Suprapubic skin (tissue), 4 donors: ENCODE data around the gene LIMS2. TPM values are rescaled to one million over a fixed set of nuclear protein-coding genes. Genes with fewer than 3 reads are reported as not detected.
A peak's percentile ranks its signal among the peaks of the same experiment; 100 is the strongest.

Experiments
- DNase-seq, 2 donors: peaks; one replicate each; pipeline ENCODE4 v3.0.0-alpha.2; 2019; ENCODE audit warnings: low spot score in 2 of 2
- H3K27ac ChIP-seq: fragments of 200-600 bp; sonication (generic); one replicate; pipeline ENCODE4 v1.5.1; 2019
- H3K27me3 ChIP-seq: fragments of 200-600 bp; sonication (generic); one replicate; pipeline ENCODE4 v1.5.1; 2019
- H3K36me3 ChIP-seq: fragments of 200-600 bp; sonication (generic); one replicate; pipeline ENCODE4 v1.5.1; 2019
- H3K4me1 ChIP-seq: fragments of 200-600 bp; sonication (generic); one replicate; pipeline ENCODE4 v1.5.1; 2019
- H3K4me3 ChIP-seq: fragments of 200-600 bp; sonication (generic); one replicate; pipeline ENCODE4 v1.5.1; 2019; ENCODE audit warnings: mild to moderate bottlenecking
- H3K9me3 ChIP-seq: fragments of 200-600 bp; sonication (generic); one replicate; pipeline ENCODE4 v1.5.1; 2019
- EP300 ChIP-seq: sonication (generic); formaldehyde crosslinking; IDR thresholded peaks from one replicate; pipeline ENCODE4 v1.6.1; 2017; ENCODE audit warnings: antibody characterized with exemption
- POLR2A ChIP-seq, 2 donors: fragments of 450-650 bp; IDR thresholded peaks; one replicate each; pipeline ENCODE4 v1.6.1; 2017; ENCODE audit warnings: antibody characterized with exemption in 2 of 2, mild to moderate bottlenecking in 2 of 2, moderate library complexity in 2 of 2
- POLR2AphosphoS5 ChIP-seq, 3 donors: sonication (generic); formaldehyde crosslinking; IDR thresholded peaks; one replicate each; pipeline ENCODE4 v1.6.1; 2017; ENCODE audit warnings: antibody characterized with exemption in 3 of 3
- WGBS: methylation state at CpG from one replicate; pipeline ENCODE4 v1.1.5; 2018; 5-methylcytosine and 5-hydroxymethylcytosine counted together
- total RNA-seq, 4 donors: library from RNA; depleted of rRNA; stranded (reverse); fragments of >200 nt; gene quantifications; one replicate each; pipeline ENCODE4 v1.1.0, GENCODE V29; 2016
- TF ChIP-seq, protein P1 (sequence below), 2 donors: fragments of 200-600 bp in 1 of 2; fragments of 450-650 bp in 1 of 2; sonication (generic) in 1 of 2; IDR thresholded peaks; one replicate each; pipeline ENCODE4 v1.5.1; 2016 to 2019; ENCODE audit warnings: antibody characterized with exemption in 2 of 2, mild to moderate bottlenecking in 1 of 2, moderate library complexity in 1 of 2

LIMS2 gene
- total RNA-seq, 4 donors from 2014 or later, result 9.2 to 40.0 (median 15.4) TPM

DNA sequence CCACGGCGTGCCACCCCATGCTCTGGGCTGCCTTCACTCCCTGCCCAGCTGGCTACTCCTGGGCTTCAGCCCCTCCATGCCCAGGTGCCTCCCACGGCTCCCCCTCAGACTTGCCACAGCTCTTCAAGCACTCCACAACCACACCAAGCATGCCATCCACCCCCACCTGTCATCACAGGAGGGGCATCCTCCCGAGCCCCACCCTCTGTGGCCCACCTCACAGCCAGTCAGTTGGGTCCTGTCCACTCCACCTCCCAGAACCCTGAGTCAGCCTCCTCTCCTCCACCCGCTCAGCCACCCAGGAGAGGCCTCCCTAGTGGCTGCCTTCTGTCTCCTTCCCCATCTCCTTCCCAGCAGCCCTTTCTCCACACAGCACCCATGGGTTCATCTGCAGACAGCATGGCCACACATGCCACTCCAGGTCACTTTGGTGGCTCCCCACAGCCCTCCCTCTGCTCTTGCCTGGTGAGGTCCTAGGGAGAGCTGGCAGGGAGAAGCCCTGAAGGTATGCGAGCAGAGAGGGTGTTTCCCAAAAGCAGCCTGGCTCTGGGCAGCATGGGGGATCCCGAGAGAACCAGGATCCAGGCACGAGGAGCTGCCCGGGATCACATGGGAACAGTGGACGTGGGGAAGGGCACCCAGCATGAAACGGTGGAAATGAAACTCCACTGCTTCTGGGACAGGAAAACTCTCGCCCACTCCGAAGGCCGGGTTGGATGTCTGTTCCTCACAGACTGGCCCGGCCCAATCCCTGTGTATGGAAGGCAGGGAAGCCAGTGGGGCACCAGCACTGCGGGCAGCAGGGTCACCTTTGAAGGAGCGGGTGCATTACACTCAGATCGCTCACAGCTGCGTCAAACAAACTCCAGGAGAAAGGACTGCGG lies 2.7 kb downstream of the LIMS2 start:
- WGBS, result 60% methylated on average over 20 of the region's 20 CpGs
- H3K4me3 ChIP-seq, result peak overlapping the region; percentile 75
- peak overlapping the region; percentile 86 for H3K27ac ChIP-seq
- peaks cover 37% of the 10 kb centered on the region for H3K4me1 ChIP-seq
- H3K27me3 ChIP-seq, result peaks cover 16% of the 10 kb centered on the region
- H3K9me3 ChIP-seq, result no peaks in the 10 kb centered on the region
- no peak for TF ChIP-seq POLR2A (IDR thresholded peaks at IDR 0.05)
- no peak for TF ChIP-seq EP300
- TF ChIP-seq, protein P1, sequence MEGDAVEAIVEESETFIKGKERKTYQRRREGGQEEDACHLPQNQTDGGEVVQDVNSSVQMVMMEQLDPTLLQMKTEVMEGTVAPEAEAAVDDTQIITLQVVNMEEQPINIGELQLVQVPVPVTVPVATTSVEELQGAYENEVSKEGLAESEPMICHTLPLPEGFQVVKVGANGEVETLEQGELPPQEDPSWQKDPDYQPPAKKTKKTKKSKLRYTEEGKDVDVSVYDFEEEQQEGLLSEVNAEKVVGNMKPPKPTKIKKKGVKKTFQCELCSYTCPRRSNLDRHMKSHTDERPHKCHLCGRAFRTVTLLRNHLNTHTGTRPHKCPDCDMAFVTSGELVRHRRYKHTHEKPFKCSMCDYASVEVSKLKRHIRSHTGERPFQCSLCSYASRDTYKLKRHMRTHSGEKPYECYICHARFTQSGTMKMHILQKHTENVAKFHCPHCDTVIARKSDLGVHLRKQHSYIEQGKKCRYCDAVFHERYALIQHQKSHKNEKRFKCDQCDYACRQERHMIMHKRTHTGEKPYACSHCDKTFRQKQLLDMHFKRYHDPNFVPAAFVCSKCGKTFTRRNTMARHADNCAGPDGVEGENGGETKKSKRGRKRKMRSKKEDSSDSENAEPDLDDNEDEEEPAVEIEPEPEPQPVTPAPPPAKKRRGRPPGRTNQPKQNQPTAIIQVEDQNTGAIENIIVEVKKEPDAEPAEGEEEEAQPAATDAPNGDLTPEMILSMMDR (IDR thresholded peaks at IDR 0.05), result no peak
- TF ChIP-seq POLR2AphosphoS5 (IDR thresholded peaks at IDR 0.05), result no peak
- DNase-seq, result peak in 1 of 2 donors; percentile 64
- no peaks in the 10 kb centered on the region for H3K36me3 ChIP-seq

DNA sequence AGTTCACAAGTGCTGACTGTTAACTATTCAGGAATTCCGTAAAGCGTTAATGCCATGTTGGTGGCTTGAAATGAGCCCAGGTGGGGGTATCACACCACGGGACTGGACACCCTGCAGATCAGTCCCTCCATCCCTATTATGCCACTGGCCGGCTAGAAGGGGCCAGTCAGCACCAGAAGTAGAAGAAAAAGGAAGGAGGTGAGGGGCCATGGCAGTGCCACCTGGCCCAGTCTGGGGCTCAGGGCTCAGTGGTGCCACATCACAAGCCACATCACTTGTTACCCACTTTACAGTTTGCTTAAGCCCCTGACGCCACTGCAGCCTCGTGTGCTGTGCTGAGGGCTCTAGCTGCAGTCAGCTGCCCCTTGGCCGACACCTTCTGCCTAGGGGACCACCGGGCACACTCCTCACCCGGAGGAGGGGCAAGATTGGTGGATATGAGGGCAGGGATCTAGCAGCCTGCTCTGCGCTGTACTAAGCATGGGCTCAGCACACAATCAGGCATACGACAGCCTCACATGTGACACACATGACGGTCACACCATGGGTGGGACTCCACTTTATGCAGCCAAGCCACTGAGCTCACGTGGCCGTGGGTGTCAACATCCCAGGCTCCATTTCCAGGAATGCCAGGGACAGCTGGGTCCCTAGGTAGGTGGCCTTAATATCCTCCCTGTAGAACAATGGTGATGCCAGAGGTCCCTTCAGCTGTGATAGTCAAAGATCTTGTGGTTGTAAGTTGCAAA lies 3.6 kb downstream of the LIMS2 start:
- Histone ChIP-seq H3K4me3 (peak overlapping the region; percentile 75), H3K27me3 (peaks cover 15% of the 10 kb centered on the region), H3K27ac (peak overlapping the region; percentile 86), H3K4me1 (peaks cover 37% of the 10 kb centered on the region), H3K36me3 (no peaks in the 10 kb centered on the region), H3K9me3 (no peaks in the 10 kb centered on the region)
- 75% methylated on average over 7 of the region's 14 CpGs for WGBS
- peak in 1 of 2 donors; percentile 67 for DNase-seq
- no peak for TF ChIP-seq POLR2A (IDR thresholded peaks at IDR 0.05)
- TF ChIP-seq, protein P1 (IDR thresholded peaks at IDR 0.05), result no peak
- TF ChIP-seq POLR2AphosphoS5 (IDR thresholded peaks at IDR 0.05), result no peak
- no peak for TF ChIP-seq EP300

DNA sequence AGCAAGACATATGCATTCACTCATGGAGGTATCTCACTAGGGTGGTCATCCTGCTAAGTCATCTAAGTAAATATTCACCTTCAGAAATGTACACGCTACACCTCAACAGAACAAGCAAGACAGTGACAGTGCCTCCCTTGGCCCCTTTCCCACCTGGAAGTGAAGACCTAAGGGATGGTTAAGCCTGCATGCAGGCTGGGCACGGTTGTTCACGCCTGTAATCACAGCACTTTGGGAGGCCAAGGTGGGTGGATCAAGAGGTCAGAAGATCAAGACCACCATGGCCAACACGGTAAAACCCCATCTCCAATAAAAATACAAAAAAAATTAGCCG lies 4.4 kb downstream of the LIMS2 start:
- DNase-seq, result peak in 1 of 2 donors; percentile 34
- Histone ChIP-seq H3K27ac (no peak overlapping the region), H3K4me1 (peaks cover 34% of the 10 kb centered on the region), H3K27me3 (peaks cover 12% of the 10 kb centered on the region), H3K9me3 (no peaks in the 10 kb centered on the region), H3K36me3 (no peaks in the 10 kb centered on the region), H3K4me3 (no peak overlapping the region)
- WGBS, result 95% methylated on average over 4 of the region's 5 CpGs
- TF ChIP-seq, protein P1 (IDR thresholded peaks at IDR 0.05), result no peak
- TF ChIP-seq POLR2AphosphoS5 (IDR thresholded peaks at IDR 0.05) (no peak), EP300 (no peak), POLR2A (IDR thresholded peaks at IDR 0.05) (no peak)

DNA sequence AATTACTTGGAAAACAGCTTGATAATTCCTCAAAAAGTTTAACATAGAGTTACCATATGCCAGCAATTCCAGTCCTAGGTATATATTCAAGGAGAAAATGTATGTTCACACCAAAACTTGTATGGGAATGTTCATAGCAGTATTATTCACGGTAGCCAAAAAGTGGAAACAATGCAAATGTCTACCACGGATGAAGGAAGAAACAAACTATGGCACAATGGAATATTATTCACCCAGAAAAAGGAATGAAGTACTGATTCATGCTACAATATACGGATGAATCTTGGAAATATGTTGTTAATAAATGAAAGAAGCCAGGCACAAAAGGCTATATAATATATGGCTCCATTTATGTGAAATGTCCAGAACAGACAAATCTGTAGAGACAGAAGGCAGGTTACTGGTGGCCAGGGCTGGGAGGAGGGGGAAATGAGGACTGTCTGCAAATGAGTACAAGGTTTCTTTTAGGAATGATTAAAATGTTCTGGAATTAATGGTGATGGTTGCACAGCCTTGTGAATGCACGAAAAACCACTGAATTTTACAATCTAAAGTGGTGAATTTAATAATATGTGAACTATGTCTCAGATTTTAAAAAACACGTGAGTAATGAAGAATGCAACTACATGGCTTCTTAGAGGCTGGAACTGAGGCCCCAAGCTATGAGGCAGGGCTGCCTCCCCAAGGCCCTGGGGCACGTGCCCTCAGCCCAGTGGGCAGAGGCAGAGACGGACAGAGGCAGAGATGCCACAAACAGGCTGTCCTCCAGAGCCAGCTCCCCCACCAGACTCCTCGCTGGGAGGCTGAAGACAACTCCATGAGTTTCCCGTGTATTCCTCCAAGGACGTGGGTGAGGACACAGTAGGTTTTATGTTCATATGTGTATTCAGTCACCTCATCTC lies 5.0 kb downstream of the LIMS2 start:
- Histone ChIP-seq H3K4me1 (peaks cover 32% of the 10 kb centered on the region), H3K4me3 (no peak overlapping the region), H3K27ac (no peak overlapping the region), H3K27me3 (peaks cover 7% of the 10 kb centered on the region), H3K36me3 (no peaks in the 10 kb centered on the region), H3K9me3 (no peaks in the 10 kb centered on the region)
- DNase-seq, result peak in 1 of 2 donors; percentile 28
- TF ChIP-seq EP300 (no peak), POLR2AphosphoS5 (IDR thresholded peaks at IDR 0.05) (no peak), POLR2A (IDR thresholded peaks at IDR 0.05) (no peak)
- TF ChIP-seq, protein P1 (IDR thresholded peaks at IDR 0.05), result no peak
- WGBS, result 83% methylated on average over 10 of the region's 10 CpGs
